ENCODE measurements around the gene PROSER3.

Gene PROSER3

DNA sequence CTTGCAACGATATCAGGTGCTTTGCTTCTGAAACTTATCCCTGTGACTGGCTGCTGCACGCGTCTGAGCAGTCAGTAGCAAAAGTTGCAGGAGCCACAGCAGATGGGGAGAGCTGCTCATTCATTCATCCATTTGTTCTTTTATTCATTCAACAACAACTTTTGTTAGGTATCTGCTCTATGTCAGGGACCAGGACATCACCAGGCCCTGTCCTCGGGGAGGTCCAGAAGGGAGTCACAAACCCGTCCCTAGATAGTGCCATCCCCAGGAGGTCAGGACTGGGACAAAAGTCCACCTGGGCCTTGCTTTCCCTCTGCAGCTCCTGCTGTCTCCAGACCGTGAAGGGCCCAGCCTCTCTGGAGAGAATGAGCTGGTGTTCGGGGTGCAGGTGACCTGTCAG, 20.0 kb downstream of the PROSER3 start:
- TF ChIP-seq, protein P1, sequence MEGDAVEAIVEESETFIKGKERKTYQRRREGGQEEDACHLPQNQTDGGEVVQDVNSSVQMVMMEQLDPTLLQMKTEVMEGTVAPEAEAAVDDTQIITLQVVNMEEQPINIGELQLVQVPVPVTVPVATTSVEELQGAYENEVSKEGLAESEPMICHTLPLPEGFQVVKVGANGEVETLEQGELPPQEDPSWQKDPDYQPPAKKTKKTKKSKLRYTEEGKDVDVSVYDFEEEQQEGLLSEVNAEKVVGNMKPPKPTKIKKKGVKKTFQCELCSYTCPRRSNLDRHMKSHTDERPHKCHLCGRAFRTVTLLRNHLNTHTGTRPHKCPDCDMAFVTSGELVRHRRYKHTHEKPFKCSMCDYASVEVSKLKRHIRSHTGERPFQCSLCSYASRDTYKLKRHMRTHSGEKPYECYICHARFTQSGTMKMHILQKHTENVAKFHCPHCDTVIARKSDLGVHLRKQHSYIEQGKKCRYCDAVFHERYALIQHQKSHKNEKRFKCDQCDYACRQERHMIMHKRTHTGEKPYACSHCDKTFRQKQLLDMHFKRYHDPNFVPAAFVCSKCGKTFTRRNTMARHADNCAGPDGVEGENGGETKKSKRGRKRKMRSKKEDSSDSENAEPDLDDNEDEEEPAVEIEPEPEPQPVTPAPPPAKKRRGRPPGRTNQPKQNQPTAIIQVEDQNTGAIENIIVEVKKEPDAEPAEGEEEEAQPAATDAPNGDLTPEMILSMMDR (IDR thresholded peaks at IDR 0.05; ENCODE audit: low read depth, low read length): no peak
- H3K4me3 ChIP-seq (ENCODE audit: low read depth, low read length): no peak overlapping the region

DNA sequence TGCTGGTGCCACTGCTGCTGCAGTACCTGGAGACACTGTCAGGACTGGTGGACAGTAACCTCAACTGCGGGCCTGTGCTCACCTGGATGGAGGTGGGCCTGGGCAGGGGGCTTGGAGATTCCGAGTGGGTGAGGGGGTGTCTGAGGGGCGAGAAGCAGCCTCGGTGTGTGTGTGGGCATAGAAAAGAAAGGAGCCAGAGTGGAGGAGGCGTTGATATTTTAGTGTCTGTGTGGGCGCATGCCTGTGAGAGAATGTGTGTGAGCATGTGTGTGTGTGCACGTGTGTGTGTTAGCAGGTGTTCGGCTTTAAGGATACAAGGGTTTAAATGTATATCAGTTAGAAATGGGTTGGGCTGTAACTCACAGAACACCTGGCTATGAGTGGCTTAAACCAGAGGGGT, 21.1 kb downstream of the PROSER3 start:
- TF ChIP-seq, protein P1 (IDR thresholded peaks at IDR 0.05; ENCODE audit: low read depth, low read length): no peak
- no peak overlapping the region for H3K4me3 ChIP-seq (ENCODE audit: low read depth, low read length)

DNA sequence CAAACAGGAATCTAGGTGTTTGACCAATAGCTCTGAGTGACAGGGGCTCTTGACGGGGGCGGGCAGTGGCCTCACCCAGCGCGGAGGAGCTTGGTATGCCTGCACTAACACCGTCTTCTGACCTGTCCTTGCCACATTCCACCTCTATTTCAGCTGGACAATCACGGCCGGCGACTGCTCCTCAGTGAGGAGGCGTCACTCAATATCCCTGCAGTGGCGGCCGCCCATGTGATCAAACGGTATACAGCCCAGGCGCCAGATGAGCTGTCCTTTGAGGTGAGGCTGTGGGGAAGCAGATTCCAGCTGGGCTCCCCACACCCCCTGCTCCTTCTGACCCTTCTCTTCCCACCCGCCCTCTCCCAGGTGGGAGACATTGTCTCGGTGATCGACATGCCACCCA, 22.1 kb downstream of the PROSER3 start:
- H3K4me3 ChIP-seq (ENCODE audit: low read depth, low read length): no peak overlapping the region
- TF ChIP-seq, protein P1 (IDR thresholded peaks at IDR 0.05; ENCODE audit: low read depth, low read length): no peak

DNA sequence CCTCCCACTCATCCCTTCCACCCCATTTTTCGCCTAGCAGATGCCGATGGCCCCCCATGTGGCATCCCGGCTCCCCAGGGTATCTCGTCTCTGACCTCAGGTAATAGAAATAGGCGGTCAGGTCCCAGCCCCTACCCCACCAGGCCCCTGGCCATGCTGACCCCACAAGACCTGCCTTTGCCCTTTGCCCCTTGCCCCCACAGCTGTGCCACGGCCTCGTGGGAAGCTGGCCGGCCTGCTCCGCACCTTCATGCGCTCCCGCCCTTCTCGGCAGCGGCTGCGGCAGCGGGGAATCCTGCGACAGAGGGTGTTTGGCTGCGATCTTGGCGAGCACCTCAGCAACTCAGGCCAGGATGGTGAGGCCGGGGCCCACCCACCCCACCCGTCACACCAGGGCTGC, 22.7 kb downstream of the PROSER3 start:
- H3K4me3 ChIP-seq (ENCODE audit: low read depth, low read length): no peak overlapping the region
- TF ChIP-seq, protein P1 (IDR thresholded peaks at IDR 0.05; ENCODE audit: low read depth, low read length): no peak

DNA sequence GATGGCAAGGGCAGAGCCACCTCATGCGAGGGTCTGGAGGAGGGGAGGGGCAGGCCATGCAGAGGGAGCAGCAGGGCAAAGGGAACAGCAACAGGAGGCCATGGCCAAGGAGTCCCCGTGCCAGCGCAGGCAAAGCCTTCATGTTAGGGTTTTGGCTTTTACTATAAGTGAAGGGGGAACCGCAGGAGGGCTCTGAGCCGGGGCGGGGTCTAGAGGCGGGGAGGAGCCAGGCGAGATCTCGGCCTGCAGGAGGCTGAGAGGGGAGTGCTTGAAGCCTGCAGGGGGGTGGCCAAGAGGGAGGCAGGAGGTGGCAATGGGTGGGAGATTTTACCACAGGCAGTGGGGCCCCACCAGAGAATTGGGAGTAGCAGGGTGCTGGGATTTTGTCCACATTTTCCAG, 23.7 kb downstream of the PROSER3 start:
- TF ChIP-seq, protein P1 (IDR thresholded peaks at IDR 0.05; ENCODE audit: low read depth, low read length): no peak
- no peak overlapping the region for H3K4me3 ChIP-seq (ENCODE audit: low read depth, low read length)

DNA sequence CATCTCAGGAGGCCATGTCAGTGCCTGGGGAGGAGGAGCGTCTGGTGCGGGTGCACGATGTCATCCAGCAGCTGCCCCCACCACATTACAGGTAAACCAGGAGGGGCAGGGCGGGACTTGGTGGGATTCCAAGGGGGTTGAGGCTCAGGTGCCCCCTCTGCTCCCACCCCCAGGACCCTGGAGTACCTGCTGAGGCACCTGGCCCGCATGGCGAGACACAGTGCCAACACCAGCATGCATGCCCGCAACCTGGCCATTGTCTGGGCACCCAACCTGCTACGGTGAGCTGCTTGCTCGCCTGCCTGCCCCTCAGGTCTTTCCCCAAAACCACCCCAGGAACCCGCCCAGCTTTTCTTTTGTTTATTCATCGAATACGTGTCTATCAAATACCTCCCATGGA, 24.6 kb downstream of the PROSER3 start:
- H3K4me3 ChIP-seq (ENCODE audit: low read depth, low read length): no peak overlapping the region
- TF ChIP-seq, protein P1 (IDR thresholded peaks at IDR 0.05; ENCODE audit: low read depth, low read length): no peak

DNA sequence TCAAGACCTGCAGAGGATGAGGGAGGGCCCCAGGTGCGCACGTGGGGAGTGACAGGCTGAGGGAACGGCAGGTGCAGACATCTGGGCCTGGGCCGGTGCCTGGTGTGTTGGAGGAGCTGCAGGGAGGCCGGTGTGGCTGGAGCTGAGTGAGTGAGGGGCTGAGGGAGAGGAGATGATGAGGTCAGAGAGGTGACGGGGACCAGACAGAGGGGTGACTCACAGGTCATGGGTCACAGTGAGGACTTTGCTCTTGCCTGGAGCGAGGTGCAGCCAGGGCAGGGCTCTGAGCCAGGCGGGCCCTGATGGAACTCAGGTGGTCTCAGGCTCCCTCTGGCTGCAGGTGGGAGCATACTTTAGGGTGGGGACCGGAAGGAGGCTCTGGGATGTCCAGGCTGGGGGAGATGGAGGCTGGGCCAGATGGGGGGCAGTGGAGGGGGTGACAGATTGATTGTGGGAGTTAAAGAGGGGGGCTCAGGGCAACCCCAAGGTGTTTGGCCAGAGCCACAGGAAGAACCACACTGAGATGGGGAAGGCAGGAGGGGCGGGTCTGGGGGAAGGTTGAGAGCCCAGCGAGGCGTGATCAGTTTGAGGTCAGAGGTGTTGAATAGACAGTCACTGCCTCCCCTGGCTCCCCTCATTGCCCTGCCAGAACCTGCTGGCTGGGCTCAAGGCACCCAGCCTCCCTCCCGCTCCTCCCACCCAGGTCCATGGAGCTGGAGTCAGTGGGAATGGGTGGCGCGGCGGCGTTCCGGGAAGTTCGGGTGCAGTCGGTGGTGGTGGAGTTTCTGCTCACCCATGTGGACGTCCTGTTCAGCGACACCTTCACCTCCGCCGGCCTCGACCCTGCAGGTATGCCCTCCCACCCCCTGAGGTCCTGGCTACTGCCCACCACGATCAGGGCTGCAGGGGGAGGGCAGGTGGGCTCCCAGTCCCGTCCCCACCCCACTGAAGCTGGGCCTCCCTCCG, 25.8 kb downstream of the PROSER3 start:
- H3K4me3 ChIP-seq (ENCODE audit: low read depth, low read length): no peak overlapping the region
- TF ChIP-seq, protein P1 (IDR thresholded peaks at IDR 0.05; ENCODE audit: low read depth, low read length): no peak

Measured in WI38 (cell line).